MM.1S (cell line): ENCODE data around the gene RPL18A.

Source experiments
- DNase-seq: peaks from one replicate; pipeline ENCODE4 v3.0.0-alpha.2; 2015
- H2AFZ ChIP-seq: fragments of 300-600 bp; sonication (generic); 2 replicates; pipeline ENCODE4 v1.6.0; 2016; ENCODE audit warnings: antibody characterized with exemption, low read length
- H3F3A ChIP-seq: fragments of 300-600 bp; sonication (generic); 2 replicates; pipeline ENCODE4 v1.6.1; 2016; ENCODE audit warnings: mild to moderate bottlenecking, antibody characterized with exemption, low read length, moderate library complexity, mixed read lengths; ENCODE audit not compliant: insufficient read depth
- H3K27ac ChIP-seq: fragments of 300-600 bp; sonication (generic); 2 replicates; pipeline ENCODE4 v1.5.1; 2016; ENCODE audit warnings: mild to moderate bottlenecking, low read length
- H3K27me3 ChIP-seq: fragments of 300-600 bp; sonication (generic); replicated peaks from 2 replicates; pipeline ENCODE4 v1.6.0; 2016; ENCODE audit warnings: low read length; ENCODE audit not compliant: insufficient read depth
- H3K36me3 ChIP-seq: fragments of 300-600 bp; sonication (generic); replicated peaks from 2 replicates; pipeline ENCODE4 v1.6.1; 2016; ENCODE audit warnings: mild to moderate bottlenecking, low read length, mixed read lengths; ENCODE audit not compliant: insufficient read depth
- H3K4me1 ChIP-seq: fragments of 300-600 bp; sonication (generic); 2 replicates; pipeline ENCODE4 v1.6.1; 2016; ENCODE audit warnings: low read length, mixed read lengths
- H3K4me2 ChIP-seq: fragments of 300-600 bp; sonication (generic); 2 replicates; pipeline ENCODE4 v1.6.0; 2016; ENCODE audit warnings: low read depth, low read length
- H3K4me3 ChIP-seq: fragments of 300-600 bp; sonication (generic); 2 replicates; pipeline ENCODE4 v1.5.1; 2016; ENCODE audit warnings: low read length, mixed read lengths
- H3K79me2 ChIP-seq: fragments of 300-600 bp; sonication (generic); 2 replicates; pipeline ENCODE4 v1.6.1; 2016; ENCODE audit warnings: mixed run types, low read length, mixed read lengths
- H3K9ac ChIP-seq: fragments of 300-600 bp; sonication (generic); 2 replicates; pipeline ENCODE4 v1.6.1; 2016; ENCODE audit warnings: low read length, mixed read lengths
- H3K9me2 ChIP-seq: fragments of 300-600 bp; sonication (generic); replicated peaks from 2 replicates; pipeline ENCODE4 v1.6.1; 2016; ENCODE audit warnings: mild to moderate bottlenecking, low read length, mixed read lengths; ENCODE audit not compliant: insufficient read depth
- H3K9me3 ChIP-seq: fragments of 300-600 bp; sonication (generic); replicated peaks from 2 replicates; pipeline ENCODE4 v1.6.1; 2016; ENCODE audit warnings: mild to moderate bottlenecking, low read length, mixed read lengths; ENCODE audit not compliant: insufficient read depth
- H4K20me1 ChIP-seq: fragments of 300-600 bp; sonication (generic); 2 replicates; pipeline ENCODE4 v1.6.1; 2016; ENCODE audit warnings: mild to moderate bottlenecking, low read length, moderate library complexity, mixed read lengths; ENCODE audit not compliant: insufficient read depth
- EZH2 ChIP-seq: fragments of 300-600 bp; sonication (generic); optimal IDR thresholded peaks from 2 replicates; pipeline ENCODE3; 2017; ENCODE audit warnings: low read depth, mild to moderate bottlenecking, antibody characterized with exemption, low read length, mixed read lengths
- EZH2phosphoT487 ChIP-seq: fragments of 300-600 bp; sonication (generic); IDR thresholded peaks from 2 replicates; pipeline ENCODE4 v1.6.1; 2018; ENCODE audit warnings: antibody characterized with exemption, low read length
- TF ChIP-seq, protein P1 (sequence below): fragments of 300-600 bp; sonication (generic); IDR thresholded peaks from 2 replicates; pipeline ENCODE4 v1.5.1; 2016; ENCODE audit warnings: antibody characterized with exemption, low read length, mixed read lengths

RPL18A gene

DNA sequence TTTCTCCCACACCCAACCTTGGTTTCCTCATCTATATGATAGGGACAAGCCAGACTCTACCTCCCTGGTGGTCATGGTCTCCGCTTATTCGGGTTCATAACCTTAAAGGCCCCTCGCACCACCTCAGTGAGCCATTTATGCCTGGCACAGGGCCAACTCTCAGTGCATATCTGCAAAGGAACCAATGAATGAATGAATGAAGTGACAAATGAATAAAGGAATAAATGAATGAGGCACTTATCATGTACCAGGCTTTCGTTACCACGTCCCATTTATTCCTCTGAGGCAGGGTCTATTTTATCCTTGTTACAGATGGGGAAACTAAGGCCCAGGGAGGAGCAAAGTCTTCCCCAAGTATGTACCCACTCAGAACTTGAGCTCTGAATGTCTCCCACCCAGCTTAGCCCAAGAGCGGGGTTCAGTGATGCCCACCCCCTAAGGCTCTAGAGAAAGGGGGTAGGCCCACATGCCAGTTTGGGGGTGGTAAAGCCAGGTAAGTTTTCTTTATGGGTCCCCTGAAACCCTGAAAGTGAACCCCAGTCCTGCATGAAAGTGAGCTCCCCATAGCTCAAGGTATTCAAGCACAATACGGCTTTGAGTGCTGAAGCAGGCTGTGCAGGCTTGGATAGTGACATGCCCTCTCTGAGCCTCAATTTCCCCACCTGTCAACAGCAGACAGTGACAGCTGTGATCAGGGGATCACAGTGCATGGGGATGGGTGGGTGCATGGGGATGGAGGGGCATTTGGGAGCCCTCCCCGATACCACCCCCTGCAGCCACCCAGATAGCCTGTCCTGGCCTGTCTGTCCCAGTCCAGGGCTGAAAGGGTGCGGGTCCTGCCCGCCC is 11.5 kb downstream of the RPL18A start:
- no peak overlapping the region for H3K4me2 ChIP-seq
- H3K9me3 ChIP-seq = no peaks in the 10 kb centered on the region
- H3K9me2 ChIP-seq = no peaks in the 10 kb centered on the region
- no peaks in the 10 kb centered on the region for H3K36me3 ChIP-seq
- H4K20me1 ChIP-seq = no peaks in the 10 kb centered on the region
- H3K79me2 ChIP-seq = no peaks in the 10 kb centered on the region
- no peak overlapping the region for H3K27ac ChIP-seq
- peaks cover 74% of the 10 kb centered on the region for H3K27me3 ChIP-seq
- no peak overlapping the region for H3K9ac ChIP-seq
- no peak for TF ChIP-seq EZH2
- TF ChIP-seq EZH2phosphoT487 = no peak
- TF ChIP-seq, protein P1, sequence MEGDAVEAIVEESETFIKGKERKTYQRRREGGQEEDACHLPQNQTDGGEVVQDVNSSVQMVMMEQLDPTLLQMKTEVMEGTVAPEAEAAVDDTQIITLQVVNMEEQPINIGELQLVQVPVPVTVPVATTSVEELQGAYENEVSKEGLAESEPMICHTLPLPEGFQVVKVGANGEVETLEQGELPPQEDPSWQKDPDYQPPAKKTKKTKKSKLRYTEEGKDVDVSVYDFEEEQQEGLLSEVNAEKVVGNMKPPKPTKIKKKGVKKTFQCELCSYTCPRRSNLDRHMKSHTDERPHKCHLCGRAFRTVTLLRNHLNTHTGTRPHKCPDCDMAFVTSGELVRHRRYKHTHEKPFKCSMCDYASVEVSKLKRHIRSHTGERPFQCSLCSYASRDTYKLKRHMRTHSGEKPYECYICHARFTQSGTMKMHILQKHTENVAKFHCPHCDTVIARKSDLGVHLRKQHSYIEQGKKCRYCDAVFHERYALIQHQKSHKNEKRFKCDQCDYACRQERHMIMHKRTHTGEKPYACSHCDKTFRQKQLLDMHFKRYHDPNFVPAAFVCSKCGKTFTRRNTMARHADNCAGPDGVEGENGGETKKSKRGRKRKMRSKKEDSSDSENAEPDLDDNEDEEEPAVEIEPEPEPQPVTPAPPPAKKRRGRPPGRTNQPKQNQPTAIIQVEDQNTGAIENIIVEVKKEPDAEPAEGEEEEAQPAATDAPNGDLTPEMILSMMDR = no peak
- no peak overlapping the region for H2AFZ ChIP-seq
- no peaks in the 10 kb centered on the region for H3F3A ChIP-seq
- H3K4me1 ChIP-seq = no peaks in the 10 kb centered on the region
- DNase-seq = no peak
- no peak overlapping the region for H3K4me3 ChIP-seq

DNA sequence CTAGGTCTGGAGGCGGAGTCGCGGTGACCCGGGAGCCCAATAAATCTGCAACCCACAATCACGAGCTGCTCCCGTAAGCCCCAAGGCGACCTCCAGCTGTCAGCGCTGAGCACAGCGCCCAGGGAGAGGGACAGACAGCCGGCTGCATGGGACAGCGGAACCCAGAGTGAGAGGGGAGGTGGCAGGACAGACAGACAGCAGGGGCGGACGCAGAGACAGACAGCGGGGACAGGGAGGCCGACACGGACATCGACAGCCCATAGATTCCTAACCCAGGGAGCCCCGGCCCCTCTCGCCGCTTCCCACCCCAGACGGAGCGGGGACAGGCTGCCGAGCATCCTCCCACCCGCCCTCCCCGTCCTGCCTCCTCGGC is 12.2 kb downstream of the RPL18A start, which contains the start of gene SLC5A5:
SLC5A5 (plus strand) TSS at position 68 of the 373 bp plus-strand sequence. CDS start 375 bp downstream, outside the sequence.
- Histone ChIP-seq H3K27me3 (peaks cover 72% of the 10 kb centered on the region), H3K36me3 (no peaks in the 10 kb centered on the region), H3K4me3 (no peak within 1 kb of the TSS), H3K9ac (no peak within 1 kb of the TSS), H3K9me3 (no peaks in the 10 kb centered on the region), H3K27ac (no peak within 1 kb of the TSS), H3K79me2 (no peaks in the 10 kb centered on the region), H3K9me2 (no peaks in the 10 kb centered on the region), H3K4me1 (no peaks in the 10 kb centered on the region), H3K4me2 (no peak within 1 kb of the TSS), H3F3A (no peaks in the 10 kb centered on the region), H4K20me1 (no peaks in the 10 kb centered on the region), H2AFZ (no peak within 1 kb of the TSS)
- TF ChIP-seq EZH2 (no peak), EZH2phosphoT487 (no peak)
- TF ChIP-seq, protein P1 = no peak
- no peak for DNase-seq

DNA sequence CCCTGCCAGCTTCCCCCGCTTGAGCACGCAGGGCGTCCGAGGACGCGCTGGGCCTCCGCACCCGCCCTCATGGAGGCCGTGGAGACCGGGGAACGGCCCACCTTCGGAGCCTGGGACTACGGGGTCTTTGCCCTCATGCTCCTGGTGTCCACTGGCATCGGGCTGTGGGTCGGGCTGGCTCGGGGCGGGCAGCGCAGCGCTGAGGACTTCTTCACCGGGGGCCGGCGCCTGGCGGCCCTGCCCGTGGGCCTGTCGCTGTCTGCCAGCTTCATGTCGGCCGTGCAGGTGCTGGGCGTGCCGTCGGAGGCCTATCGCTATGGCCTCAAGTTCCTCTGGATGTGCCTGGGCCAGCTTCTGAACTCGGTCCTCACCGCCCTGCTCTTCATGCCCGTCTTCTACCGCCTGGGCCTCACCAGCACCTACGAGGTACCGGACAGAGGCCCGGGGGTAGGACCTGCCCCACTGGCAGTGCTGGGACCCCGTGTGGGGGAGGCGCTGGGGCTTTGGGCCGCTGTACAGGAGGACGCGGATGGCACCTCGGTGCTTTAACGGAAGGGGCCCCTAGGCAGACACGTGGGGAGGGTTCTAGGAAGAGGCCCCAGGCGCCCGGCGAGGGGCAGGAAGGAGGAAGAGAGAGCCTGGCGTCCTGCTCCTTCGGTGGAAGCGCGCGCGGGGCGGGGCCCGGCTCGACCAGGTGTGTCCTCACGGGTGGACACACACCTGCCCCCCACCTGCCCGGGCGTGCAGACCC is 12.7 kb downstream of the RPL18A start:
- H3K9ac ChIP-seq = no peak overlapping the region
- peaks cover 67% of the 10 kb centered on the region for H3K27me3 ChIP-seq
- H3F3A ChIP-seq = no peaks in the 10 kb centered on the region
- no peaks in the 10 kb centered on the region for H3K9me3 ChIP-seq
- H3K4me3 ChIP-seq = no peak overlapping the region
- no peaks in the 10 kb centered on the region for H3K79me2 ChIP-seq
- H3K27ac ChIP-seq = no peak overlapping the region
- H4K20me1 ChIP-seq = no peaks in the 10 kb centered on the region
- TF ChIP-seq, protein P1 = no peak
- TF ChIP-seq EZH2phosphoT487 (no peak), EZH2 (no peak)
- H3K9me2 ChIP-seq = no peaks in the 10 kb centered on the region
- no peaks in the 10 kb centered on the region for H3K4me1 ChIP-seq
- H3K4me2 ChIP-seq = no peak overlapping the region
- DNase-seq = no peak
- no peaks in the 10 kb centered on the region for H3K36me3 ChIP-seq
- H2AFZ ChIP-seq = no peak overlapping the region
